Measurements from ENCODE around the gene CLCN2.

DNA sequence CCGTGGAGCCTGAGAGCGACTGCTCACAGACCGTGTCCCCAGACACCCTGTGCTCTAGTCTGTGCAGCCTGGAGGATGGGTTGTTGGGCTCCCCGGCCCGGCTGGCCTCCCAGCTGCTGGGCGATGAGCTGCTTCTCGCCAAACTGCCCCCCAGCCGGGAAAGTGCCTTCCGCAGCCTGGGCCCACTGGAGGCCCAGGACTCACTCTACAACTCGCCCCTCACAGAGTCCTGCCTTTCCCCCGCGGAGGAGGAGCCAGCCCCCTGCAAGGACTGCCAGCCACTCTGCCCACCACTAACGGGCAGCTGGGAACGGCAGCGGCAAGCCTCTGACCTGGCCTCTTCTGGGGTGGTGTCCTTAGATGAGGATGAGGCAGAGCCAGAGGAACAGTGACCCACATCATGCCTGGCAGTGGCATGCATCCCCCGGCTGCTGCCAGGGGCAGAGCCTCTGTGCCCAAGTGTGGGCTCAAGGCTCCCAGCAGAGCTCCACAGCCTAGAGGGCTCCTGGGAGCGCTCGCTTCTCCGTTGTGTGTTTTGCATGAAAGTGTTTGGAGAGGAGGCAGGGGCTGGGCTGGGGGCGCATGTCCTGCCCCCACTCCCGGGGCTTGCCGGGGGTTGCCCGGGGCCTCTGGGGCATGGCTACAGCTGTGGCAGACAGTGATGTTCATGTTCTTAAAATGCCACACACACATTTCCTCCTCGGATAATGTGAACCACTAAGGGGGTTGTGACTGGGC, 16.7 kb downstream of the CLCN2 start:
- TF ChIP-seq, protein P1, sequence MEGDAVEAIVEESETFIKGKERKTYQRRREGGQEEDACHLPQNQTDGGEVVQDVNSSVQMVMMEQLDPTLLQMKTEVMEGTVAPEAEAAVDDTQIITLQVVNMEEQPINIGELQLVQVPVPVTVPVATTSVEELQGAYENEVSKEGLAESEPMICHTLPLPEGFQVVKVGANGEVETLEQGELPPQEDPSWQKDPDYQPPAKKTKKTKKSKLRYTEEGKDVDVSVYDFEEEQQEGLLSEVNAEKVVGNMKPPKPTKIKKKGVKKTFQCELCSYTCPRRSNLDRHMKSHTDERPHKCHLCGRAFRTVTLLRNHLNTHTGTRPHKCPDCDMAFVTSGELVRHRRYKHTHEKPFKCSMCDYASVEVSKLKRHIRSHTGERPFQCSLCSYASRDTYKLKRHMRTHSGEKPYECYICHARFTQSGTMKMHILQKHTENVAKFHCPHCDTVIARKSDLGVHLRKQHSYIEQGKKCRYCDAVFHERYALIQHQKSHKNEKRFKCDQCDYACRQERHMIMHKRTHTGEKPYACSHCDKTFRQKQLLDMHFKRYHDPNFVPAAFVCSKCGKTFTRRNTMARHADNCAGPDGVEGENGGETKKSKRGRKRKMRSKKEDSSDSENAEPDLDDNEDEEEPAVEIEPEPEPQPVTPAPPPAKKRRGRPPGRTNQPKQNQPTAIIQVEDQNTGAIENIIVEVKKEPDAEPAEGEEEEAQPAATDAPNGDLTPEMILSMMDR (IDR thresholded peaks at IDR 0.05; ENCODE audit: poor library complexity) = no peak
- TF ChIP-seq EZH2 (IDR thresholded peaks at IDR 0.05; ENCODE audit: borderline replicate concordance) (no peak), EZH2phosphoT487 (IDR thresholded peaks at IDR 0.05; ENCODE audit: low read depth, severe bottlenecking, unreplicated experiment) (no peak)
